Chondrocyte (in vitro differentiated cells): Measurements from ENCODE around the gene CAB39L. TPM values are rescaled to one million over a fixed set of nuclear protein-coding genes. Genes with fewer than 3 reads are reported as not detected.

Source experiments
- DNase-seq: peaks from one replicate; pipeline ENCODE4 v3.0.0; 2021; ENCODE audit warnings: mixed read lengths, low spot score
- H3K27ac Mint-ChIP-seq: one replicate; pipeline ENCODE4 v1.8.0; 2021; ENCODE audit warnings: mild to moderate bottlenecking, moderate library complexity, mixed read lengths; ENCODE audit not compliant: unreplicated experiment
- H3K27me3 Mint-ChIP-seq: 2 replicates; pipeline ENCODE4 v1.8.0; 2021; ENCODE audit warnings: low read depth, mixed read lengths
- H3K36me3 Mint-ChIP-seq: 2 replicates; pipeline ENCODE4 v1.8.0; 2021; ENCODE audit warnings: low read depth, mixed read lengths
- H3K4me1 Mint-ChIP-seq: 2 replicates; pipeline ENCODE4 v1.8.0; 2021; ENCODE audit warnings: low read depth, mild to moderate bottlenecking, mixed read lengths
- H3K4me3 Mint-ChIP-seq: one replicate; pipeline ENCODE4 v1.8.0; 2021; ENCODE audit warnings: mild to moderate bottlenecking, moderate library complexity, mixed read lengths; ENCODE audit not compliant: unreplicated experiment
- H3K9me3 Mint-ChIP-seq: 2 replicates; pipeline ENCODE4 v1.8.0; 2021; ENCODE audit warnings: low read depth, mixed read lengths
- CTCF ChIP-seq: fragments of 200-600 bp; sonication (generic); IDR thresholded peaks from 2 replicates; pipeline ENCODE4 v1.5.0; 2021; ENCODE audit warnings: antibody characterized with exemption, mild to moderate bottlenecking, moderate library complexity
- total RNA-seq: library from RNA; stranded (reverse); gene quantifications from 3 replicates; pipeline ENCODE4 v1.2.1, GENCODE V29; 2021

CAB39L gene
- total RNA-seq, 1 donor from 2014 or later: 6.0 TPM

- no peaks in the 10 kb centered on the region for H3K36me3 Mint-ChIP-seq
- H3K27ac Mint-ChIP-seq: peak overlapping the region; percentile 60
- TF ChIP-seq CTCF: peak; percentile 97
- H3K27me3 Mint-ChIP-seq: no peaks in the 10 kb centered on the region
- H3K4me1 Mint-ChIP-seq: peaks cover 18% of the 10 kb centered on the region
- no peak for DNase-seq
- no peaks in the 10 kb centered on the region for H3K9me3 Mint-ChIP-seq
- H3K4me3 Mint-ChIP-seq: peak overlapping the region; percentile 60
These were observed 142.9 kb downstream of the CAB39L start for GRCh38 chr13:49300739-49301589.

GRCh38 chr13:49300276-49300675, 143.6 kb downstream of the CAB39L start:
- H3K4me3 Mint-ChIP-seq: no peak overlapping the region
- no peaks in the 10 kb centered on the region for H3K9me3 Mint-ChIP-seq
- H3K36me3 Mint-ChIP-seq: no peaks in the 10 kb centered on the region
- no peaks in the 10 kb centered on the region for H3K27me3 Mint-ChIP-seq
- peaks cover 18% of the 10 kb centered on the region for H3K4me1 Mint-ChIP-seq
- TF ChIP-seq CTCF: no peak
- no peak for DNase-seq
- H3K27ac Mint-ChIP-seq: no peak overlapping the region

GRCh38 chr13:49298903-49299605, 144.8 kb downstream of the CAB39L start:
- H3K9me3 Mint-ChIP-seq: no peaks in the 10 kb centered on the region
- H3K27me3 Mint-ChIP-seq: no peaks in the 10 kb centered on the region
- H3K27ac Mint-ChIP-seq: no peak overlapping the region
- no peak overlapping the region for H3K4me3 Mint-ChIP-seq
- no peak for TF ChIP-seq CTCF
- no peak for DNase-seq
- no peaks in the 10 kb centered on the region for H3K36me3 Mint-ChIP-seq
- H3K4me1 Mint-ChIP-seq: peaks cover 18% of the 10 kb centered on the region

GRCh38 chr13:49298416-49298815, 145.4 kb downstream of the CAB39L start:
- H3K4me1 Mint-ChIP-seq: peaks cover 14% of the 10 kb centered on the region
- DNase-seq: no peak
- TF ChIP-seq CTCF: no peak
- no peaks in the 10 kb centered on the region for H3K36me3 Mint-ChIP-seq
- no peak overlapping the region for H3K4me3 Mint-ChIP-seq
- no peaks in the 10 kb centered on the region for H3K9me3 Mint-ChIP-seq
- no peaks in the 10 kb centered on the region for H3K27me3 Mint-ChIP-seq
- H3K27ac Mint-ChIP-seq: no peak overlapping the region

GRCh38 chr13:49297338-49297737, 146.5 kb downstream of the CAB39L start:
- no peak for TF ChIP-seq CTCF
- Mint-ChIP-seq H3K9me3 (no peaks in the 10 kb centered on the region), H3K4me3 (no peak overlapping the region), H3K27me3 (no peaks in the 10 kb centered on the region), H3K27ac (no peak overlapping the region), H3K36me3 (no peaks in the 10 kb centered on the region), H3K4me1 (peaks cover 20% of the 10 kb centered on the region)
- DNase-seq: no peak
